Endothelial cell of umbilical vein (primary cell): ENCODE measurements around the gene KIF2C. TPM values are rescaled to one million over a fixed set of nuclear protein-coding genes. Genes with fewer than 3 reads are reported as not detected.

ENCODE experiments used
- BruUV-seq: library from RNA; stranded (reverse); fragments of 400-500 nt; replicated peaks from 2 replicates; lab custom pipeline; 2021; lab: Mats Ljungman, UMichigan
- CTCF ChIA-PET: fragments of 300-600, 350-600 bp; sonication (Branson Sonifier 250); formaldehyde crosslinking; loops from one replicate; lab custom pipeline; 2021; ENCODE audit warnings: antibody characterized with exemption, inconsistent platforms; lab: Charles Lee
- POLR2A ChIA-PET: fragments of 300-600, 350-600 bp; sonication (Branson Sonifier 250); formaldehyde crosslinking; loops from one replicate; lab custom pipeline; 2021; ENCODE audit warnings: antibody characterized with exemption, inconsistent platforms; lab: Charles Lee
- DNase-seq: peaks from one replicate; pipeline ENCODE4 v3.0.0-alpha.2; 2011; ENCODE audit warnings: low read depth, low spot score
- FAIRE-seq: peaks from 2 replicates; lab custom pipeline; 2011; peaks lifted over from hg19 to GRCh38; lab: Jason Lieb, UNC
- H2AFZ ChIP-seq: 2 replicates; pipeline ENCODE4 v1.6.0; 2012; ENCODE audit warnings: low read depth, low read length, control low read depth, inconsistent platforms
- H3K27ac ChIP-seq: 2 replicates; pipeline ENCODE4 v1.5.1; 2011; ENCODE audit warnings: low read depth, mild to moderate bottlenecking, control low read depth, low read length, moderate library complexity; ENCODE audit not compliant: insufficient read depth
- H3K27me3 ChIP-seq, 2 experiments: 2 replicates each; pipeline versions ENCODE4 v1.6.0 to v1.6.1; 2011; ENCODE audit warnings: low read length in 2 of 2, mixed read lengths in 1 of 2; ENCODE audit not compliant: control insufficient read depth in 2 of 2, insufficient read depth in 2 of 2
- H3K36me3 ChIP-seq, 2 experiments: 2 replicates in 1 of 2; 3 replicates in 1 of 2; pipeline ENCODE4 v1.5.1; 2011; ENCODE audit warnings: low read length in 2 of 2, mild to moderate bottlenecking in 1 of 2, moderate library complexity in 1 of 2; ENCODE audit not compliant: control insufficient read depth in 2 of 2, insufficient read depth in 2 of 2; ENCODE audit errors: extremely low read depth in 1 of 2
- H3K4me1 ChIP-seq: 3 replicates; pipeline ENCODE4 v1.5.1; 2011; ENCODE audit warnings: mild to moderate bottlenecking, low read length; ENCODE audit not compliant: control insufficient read depth, insufficient read depth; ENCODE audit errors: extremely low read depth
- H3K4me2 ChIP-seq: 2 replicates; pipeline ENCODE4 v1.6.1; 2011; ENCODE audit warnings: low read length, control low read depth, mixed read lengths; ENCODE audit not compliant: insufficient read depth
- H3K4me3 ChIP-seq, 3 experiments: fragments of 200-600 bp in 1 of 3; sonication (generic), shearing (Covaris generic) in 1 of 3; replicated peaks in 1 of 3; 2 replicates each; pipeline ENCODE4 v1.5.1; 2011 to 2016; ENCODE audit warnings: control low read depth in 3 of 3, low read length in 3 of 3, mild to moderate bottlenecking in 2 of 3, inconsistent platforms in 1 of 3, low read depth in 1 of 3, moderate library complexity in 1 of 3; ENCODE audit not compliant: insufficient read depth in 1 of 3
- H3K79me2 ChIP-seq: 2 replicates; pipeline ENCODE4 v1.6.0; 2012; ENCODE audit warnings: low read length, inconsistent platforms; ENCODE audit not compliant: control insufficient read depth, insufficient read depth
- H3K9ac ChIP-seq: replicated peaks from 2 replicates; pipeline ENCODE3; 2011; ENCODE audit warnings: low read length, control low read depth; ENCODE audit not compliant: insufficient read depth; ENCODE audit errors: extremely low read depth
- H3K9me1 ChIP-seq: replicated peaks from 3 replicates; pipeline ENCODE4 v1.6.0; 2011; ENCODE audit warnings: mild to moderate bottlenecking, low read length; ENCODE audit not compliant: control insufficient read depth, insufficient read depth; ENCODE audit errors: extremely low read depth
- H3K9me3 ChIP-seq: replicated peaks from 2 replicates; pipeline ENCODE4 v1.5.1; 2012; ENCODE audit warnings: low read length, inconsistent platforms; ENCODE audit not compliant: control insufficient read depth, insufficient read depth
- H4K20me1 ChIP-seq: replicated peaks from 2 replicates; pipeline ENCODE3; 2011; ENCODE audit warnings: mild to moderate bottlenecking, low read length; ENCODE audit not compliant: control insufficient read depth, insufficient read depth; ENCODE audit errors: extremely low read depth
- CTCF ChIP-seq, 2 donors: IDR thresholded peaks; 1 replicate in 1 of 2; 2 replicates in 1 of 2; pipeline ENCODE4 v1.5.1; 2011; ENCODE audit warnings: low read length in 2 of 2, mild to moderate bottlenecking in 2 of 2, moderate library complexity in 2 of 2, control low read depth in 1 of 2, inconsistent platforms in 1 of 2, low read depth in 1 of 2; ENCODE audit not compliant: insufficient read depth in 1 of 2; ENCODE audit errors: extremely low read depth in 1 of 2
- MAX ChIP-seq: IDR thresholded peaks from 2 replicates; pipeline ENCODE4 v1.6.1; 2011; ENCODE audit not compliant: insufficient read depth, insufficient read length
- MYC ChIP-seq: IDR thresholded peaks from one replicate; pipeline ENCODE4 v1.6.1; 2011; ENCODE audit warnings: mild to moderate bottlenecking, low read depth, low read length
- POLR2A ChIP-seq: IDR thresholded peaks from 2 replicates; pipeline ENCODE4 v1.6.1; 2012; ENCODE audit warnings: low read depth, mild to moderate bottlenecking, control low read depth, low read length
- POLR2AphosphoS5 ChIP-seq: IDR thresholded peaks from 2 replicates; pipeline ENCODE4 v1.6.1; 2012; ENCODE audit warnings: low read depth, mild to moderate bottlenecking, control low read depth, low read length, moderate library complexity; ENCODE audit not compliant: insufficient read depth
- dilution Hi-C: fragments of 300-500 bp; cut with MboI; formaldehyde crosslinking; loops from one replicate; pipeline ENCODE4 v1.15.0; 2019; ENCODE audit warnings: low sequenced_read_pairs; ENCODE audit not compliant: extremely low pct_ligation_motif_present
- intact Hi-C: fragments of 100-400 bp; cut with micrococcal nuclease; formaldehyde crosslinking; loops from one replicate; pipeline ENCODE4 v1.10.0; 2022
- polyA plus RNA-seq, 4 experiments: library from polyadenylated mRNA; depleted of rRNA in 3 of 4; stranded (reverse) in 3 of 4; unstranded in 1 of 4; fragments of >200 nt; gene quantifications; 2 replicates each; pipeline versions ENCODE4 v1.2.1 to v1.2.3, GENCODE V29; 2011 to 2012; ENCODE audit warnings: missing spikeins in 1 of 4
- total RNA-seq: library from RNA; stranded (reverse); gene quantifications from 2 replicates; pipeline ENCODE4 v1.2.3, GENCODE V29; 2021

KIF2C gene
- total and polyA plus RNA-seq, 2 donors (not counting 3 experiments of a cell fraction or from before 2014, with no cell fraction given): 27.1 to 53.7 TPM

GRCh38 chr1:44808938-44809917 is 69.6 kb downstream of the KIF2C start:
- FAIRE-seq (peak; percentile 69), DNase-seq (peak; percentile 53)
- H3K27ac ChIP-seq: peak overlapping the region; percentile 100
- peak; percentile 78 for TF ChIP-seq POLR2A
- TF ChIP-seq POLR2AphosphoS5: peak; percentile 64
- TF ChIP-seq MAX: no peak
- TF ChIP-seq MYC: no peak
- TF ChIP-seq CTCF (IDR thresholded peaks at IDR 0.05; ENCODE audit: extremely low read depth in 1 of 2, insufficient read depth in 1 of 2, low read depth in 1 of 2, low read length in 2 of 2): peak in 1 of 2 donors; percentile 20
- ChIA-PET POLR2A (interaction anchor here (1.0 to 4.3 kb wide), 5 partner anchors 9 to 34 kb away, joined by 6 to 97 read pairs (median 13); partner anchors contain the start of genes PLK3 and RPS8), CTCF (interaction anchor here (0.6 to 3.0 kb wide), 11 partner anchors 9 to 202 kb away, joined by 3 to 50 read pairs (median 6); partner anchors contain the start of genes BEST4, HECTD3, PLK3 and RNU5D-1)
- no peaks in the 10 kb centered on the region for H3K27me3 ChIP-seq
- H3K4me1 ChIP-seq: peaks cover 67% of the 10 kb centered on the region
- BruUV-seq: TSS peak; percentile 56
- H3K9ac ChIP-seq: peak overlapping the region; percentile 99
- H3K79me2 ChIP-seq: peaks cover 36% of the 10 kb centered on the region
- peak overlapping the region in 2 of 3 experiments; percentile 50 to 60 for H3K4me3 ChIP-seq
- H3K36me3 ChIP-seq: peaks cover 0 to 18% of the 10 kb centered on the region in 2 experiments
- no peaks in the 10 kb centered on the region for H3K9me1 ChIP-seq
- peak overlapping the region; percentile 71 for H3K4me2 ChIP-seq
- no peaks in the 10 kb centered on the region for H3K9me3 ChIP-seq
- no peaks in the 10 kb centered on the region for H4K20me1 ChIP-seq
- dilution Hi-C loops: no loop called here
- intact Hi-C loops: loop anchor here (10.0 kb wide), 1 partner anchor 876 kb away; the partner anchor contains the start of genes GPBP1L1 and TMEM69
- no peak overlapping the region for H2AFZ ChIP-seq
